Gastrocnemius medialis (tissue), 4 donors: ENCODE results near the gene SPDYE17. TPM values are rescaled to one million over a fixed set of nuclear protein-coding genes. Genes with fewer than 3 reads are reported as not detected.
"Not testable (repeated sequence)": the region's sequence is repeated elsewhere in the genome, so short reads cannot be mapped to it uniquely, and the experiment has no call there.

ENCODE experiments used
- ATAC-seq, 2 donors: fragments of 150-250 bp; one replicate each; pipeline ENCODE4 v1.9.1; 2016
- DNase-seq, 2 donors: peaks; one replicate each; pipeline ENCODE4 v3.0.0-alpha.2; 2019
- H3K27ac ChIP-seq, 4 donors: fragments of 200-600 bp; sonication (generic); 1 replicate in 1 of 4; 2 replicates in 3 of 4; pipeline ENCODE4 v1.5.1; 2016 to 2018; ENCODE audit warnings: mild to moderate bottlenecking in 2 of 4, moderate library complexity in 1 of 4
- H3K27me3 ChIP-seq, 3 donors: fragments of 200-600 bp; sonication (generic) in 2 of 3; 1 replicate in 1 of 3; 2 replicates in 2 of 3; pipeline versions ENCODE4 v1.5.1 to v1.6.0; 2016 to 2019; ENCODE audit warnings: mild to moderate bottlenecking in 1 of 3, moderate library complexity in 1 of 3
- H3K36me3 ChIP-seq, 2 donors: fragments of 200-600 bp; sonication (generic) in 1 of 2; one replicate each; pipeline ENCODE4 v1.5.1; 2017 to 2018
- H3K4me1 ChIP-seq, 2 donors: fragments of 200-600 bp; sonication (generic) in 1 of 2; one replicate each; pipeline ENCODE4 v1.5.1; 2016 to 2017; ENCODE audit warnings: mild to moderate bottlenecking in 2 of 2
- H3K4me3 ChIP-seq, 4 donors: fragments of 200-600 bp; sonication (generic) in 3 of 4; 1 replicate in 1 of 4; 2 replicates in 3 of 4; pipeline ENCODE4 v1.5.1; 2016 to 2019; ENCODE audit warnings: mild to moderate bottlenecking in 2 of 4
- H3K9me3 ChIP-seq, 3 donors: fragments of 200-600 bp; sonication (generic) in 2 of 3; 1 replicate in 1 of 3; 2 replicates in 2 of 3; pipeline ENCODE4 v1.5.1; 2016 to 2019
- in situ Hi-C, 4 donors: fragments of 200-750 bp; cut with MboI; loops; one replicate each; pipeline versions ENCODE4 v1.15.0 to v1.8.0; 2017; ENCODE audit warnings: low sequenced_read_pairs in 4 of 4
- intact Hi-C: fragments of 100-400 bp; cut with DNase I; formaldehyde crosslinking; loops from one replicate; pipeline ENCODE4 v1.15.1; 2023; ENCODE audit warnings: low total_unique reads
- total RNA-seq, 4 donors: library from RNA; depleted of rRNA; stranded (reverse); fragments of >200 nt; gene quantifications; one replicate each; pipeline versions ENCODE4 v1.1.0 to v1.2.3, GENCODE V29; 2016

Gene SPDYE17
- not detected for total RNA-seq

- DNase-seq, H3K4me1 ChIP-seq, H3K27ac ChIP-seq, H3K27me3 ChIP-seq, H3K9me3 ChIP-seq, intact Hi-C loops, H3K36me3 ChIP-seq, in situ Hi-C loops, ATAC-seq, H3K4me3 ChIP-seq: not testable (repeated sequence)
Observed at GRCh38 chr7:77032261-77032660, at the start of gene SPDYE17. Gene SPDYE17, minus strand, starts transcription at chr7:77032361. Its CDS starts 1,791 bp downstream, at chr7:77030570.

- H3K4me1 ChIP-seq, H3K9me3 ChIP-seq, H3K27me3 ChIP-seq, in situ Hi-C loops, H3K36me3 ChIP-seq, H3K4me3 ChIP-seq, intact Hi-C loops, DNase-seq, ATAC-seq, H3K27ac ChIP-seq: not testable (repeated sequence)
Observed at GRCh38 chr7:77080236-77080635, 48.1 kb upstream of the SPDYE17 start.

- intact Hi-C loops, H3K36me3 ChIP-seq, DNase-seq, H3K4me1 ChIP-seq, in situ Hi-C loops, H3K27me3 ChIP-seq, ATAC-seq, H3K9me3 ChIP-seq, H3K27ac ChIP-seq, H3K4me3 ChIP-seq: not testable (repeated sequence)
Observed at GRCh38 chr7:77079624-77080023, 47.5 kb upstream of the SPDYE17 start.

GRCh38 chr7:77079112-77079511, 47.0 kb upstream of the SPDYE17 start:
- peak; percentile 62 to 80 for ATAC-seq
- H3K36me3 ChIP-seq, H3K27me3 ChIP-seq, H3K4me1 ChIP-seq, in situ Hi-C loops, H3K9me3 ChIP-seq, DNase-seq, H3K4me3 ChIP-seq, intact Hi-C loops: not testable (repeated sequence)
- peak overlapping the region in 2 of 4 donors; percentile 31 to 40 for H3K27ac ChIP-seq

- ATAC-seq, intact Hi-C loops, H3K9me3 ChIP-seq, H3K36me3 ChIP-seq, H3K4me1 ChIP-seq, H3K27me3 ChIP-seq, DNase-seq, H3K27ac ChIP-seq, in situ Hi-C loops, H3K4me3 ChIP-seq: not testable (repeated sequence)
Observed at GRCh38 chr7:77077060-77077459, 44.9 kb upstream of the SPDYE17 start.

GRCh38 chr7:77074786-77075396, 42.7 kb upstream of the SPDYE17 start:
- intact Hi-C loops, DNase-seq, in situ Hi-C loops, ATAC-seq, H3K36me3 ChIP-seq, H3K4me3 ChIP-seq, H3K27ac ChIP-seq, H3K9me3 ChIP-seq, H3K4me1 ChIP-seq, H3K27me3 ChIP-seq: not testable (repeated sequence)

- intact Hi-C loops, ATAC-seq, H3K27ac ChIP-seq, H3K27me3 ChIP-seq, H3K9me3 ChIP-seq, H3K4me3 ChIP-seq, DNase-seq, H3K36me3 ChIP-seq, H3K4me1 ChIP-seq, in situ Hi-C loops: not testable (repeated sequence)
Observed at GRCh38 chr7:77071108-77071507, 38.9 kb upstream of the SPDYE17 start.

- H3K27me3 ChIP-seq, DNase-seq, H3K4me3 ChIP-seq, H3K36me3 ChIP-seq, H3K9me3 ChIP-seq, H3K4me1 ChIP-seq, intact Hi-C loops, in situ Hi-C loops: not testable (repeated sequence)
- ATAC-seq, result peak; percentile 85 to 93
- peak overlapping the region in 2 of 4 donors; percentile 36 to 58 for H3K27ac ChIP-seq
Observed at GRCh38 chr7:77065869-77066268, 33.7 kb upstream of the SPDYE17 start.

GRCh38 chr7:77063732-77064131, 31.6 kb upstream of the SPDYE17 start:
- H3K27ac ChIP-seq, DNase-seq, intact Hi-C loops, H3K4me1 ChIP-seq, H3K9me3 ChIP-seq, ATAC-seq, in situ Hi-C loops, H3K27me3 ChIP-seq, H3K4me3 ChIP-seq, H3K36me3 ChIP-seq: not testable (repeated sequence)

GRCh38 chr7:77062557-77062956, 30.4 kb upstream of the SPDYE17 start, which contains the start of gene SPDYE18:
Gene SPDYE18, minus strand, starts transcription at chr7:77062558. Its CDS starts 2,046 bp downstream, at chr7:77060512.
- in situ Hi-C loops, H3K36me3 ChIP-seq, H3K9me3 ChIP-seq, H3K27me3 ChIP-seq, DNase-seq, ATAC-seq, H3K4me1 ChIP-seq, H3K4me3 ChIP-seq, intact Hi-C loops, H3K27ac ChIP-seq: not testable (repeated sequence)

GRCh38 chr7:77026349-77026748, 5.8 kb downstream of the SPDYE17 start:
- H3K4me1 ChIP-seq, H3K27ac ChIP-seq, intact Hi-C loops, ATAC-seq, H3K27me3 ChIP-seq, H3K4me3 ChIP-seq, DNase-seq, H3K9me3 ChIP-seq, in situ Hi-C loops, H3K36me3 ChIP-seq: not testable (repeated sequence)

- intact Hi-C loops, DNase-seq, H3K4me3 ChIP-seq, H3K9me3 ChIP-seq, H3K27me3 ChIP-seq, H3K27ac ChIP-seq, in situ Hi-C loops, H3K4me1 ChIP-seq, H3K36me3 ChIP-seq, ATAC-seq: not testable (repeated sequence)
Observed at GRCh38 chr7:77010074-77010680, 22.0 kb downstream of the SPDYE17 start.
